HG02943 (cell line): Measurements from ENCODE around the gene PCYT2.
A peak's percentile ranks its signal among the peaks of the same experiment; 100 is the strongest.
"Not testable (repeated sequence)": the region's sequence is repeated elsewhere in the genome, so short reads cannot be mapped to it uniquely, and the experiment has no call there.

Source experiments
- ATAC-seq: cut with Tn5 transposase; IDR thresholded peaks from one replicate; pipeline ENCODE4 v1.9.1; 2021; ENCODE audit warnings: mild to moderate bottlenecking, low read depth, moderate library complexity; ENCODE audit not compliant: unreplicated experiment

PCYT2 gene

GRCh38 chr17:81911277-81911961 lies at the start of gene PCYT2:
Gene PCYT2 (minus strand): TSS chr17:81911399. CDS start chr17:81911355, 44 bp downstream.
- ATAC-seq, result peak; percentile 62

GRCh38 chr17:81960130-81960958 lies 49.1 kb upstream of the PCYT2 start:
- ATAC-seq, result no peak

GRCh38 chr17:81959362-81960129 lies 48.3 kb upstream of the PCYT2 start:
- no peak for ATAC-seq

- ATAC-seq, result no peak
Observed at GRCh38 chr17:81958633-81959342, 47.6 kb upstream of the PCYT2 start.

- ATAC-seq, result no peak
Observed at GRCh38 chr17:81957691-81958432, 46.7 kb upstream of the PCYT2 start.

GRCh38 chr17:81956607-81957589 lies 45.7 kb upstream of the PCYT2 start:
- ATAC-seq, result no peak

GRCh38 chr17:81955756-81956544 lies 44.8 kb upstream of the PCYT2 start:
- no peak for ATAC-seq

GRCh38 chr17:81955058-81955681 lies 44.0 kb upstream of the PCYT2 start:
- no peak for ATAC-seq

- ATAC-seq, result no peak
Observed at GRCh38 chr17:81954131-81955057, 43.2 kb upstream of the PCYT2 start.

GRCh38 chr17:81953443-81953842 lies 42.2 kb upstream of the PCYT2 start:
- not testable (repeated sequence) for ATAC-seq

GRCh38 chr17:81952792-81953228 lies 41.6 kb upstream of the PCYT2 start:
- ATAC-seq, result no peak

GRCh38 chr17:81951785-81952684 lies 40.8 kb upstream of the PCYT2 start:
- no peak for ATAC-seq

GRCh38 chr17:81950501-81950900 lies 39.3 kb upstream of the PCYT2 start:
- ATAC-seq, result no peak

GRCh38 chr17:81948635-81949378 lies 37.6 kb upstream of the PCYT2 start:
- ATAC-seq, result no peak

- no peak for ATAC-seq
Observed at GRCh38 chr17:81947189-81947588, 36.0 kb upstream of the PCYT2 start, which contains the start of gene MYADML2. Gene MYADML2 (minus strand): TSS chr17:81947233. CDS start chr17:81941741, 5,492 bp downstream.
